HepG2 (cell line): ENCODE measurements around the gene PHF10. TPM values are rescaled to one million over a fixed set of nuclear protein-coding genes. Genes with fewer than 3 reads are reported as not detected.
A peak's percentile ranks its signal among the peaks of the same experiment; 100 is the strongest.

Experiments used
- ATF7 ChIP-seq, 2 experiments: fragments of 450-650 bp in 1 of 2; sonication (generic) in 1 of 2; formaldehyde crosslinking in 1 of 2; IDR thresholded peaks; 2 replicates each; pipeline versions ENCODE4 v1.4.0 to v1.6.1; 2016 to 2020; ENCODE audit warnings: antibody characterized with exemption in 1 of 2, mild to moderate bottlenecking in 1 of 2, missing genetic modification reagents in 1 of 2
- MLLT10 ChIP-seq: sonication (generic); formaldehyde crosslinking; IDR thresholded peaks from 2 replicates; pipeline ENCODE4 v1.4.0; 2020; ENCODE audit warnings: missing genetic modification reagents
- MZF1 ChIP-seq: sonication (generic); formaldehyde crosslinking; IDR thresholded peaks from 2 replicates; pipeline ENCODE4 v1.8.1; 2023; ENCODE audit warnings: mild to moderate bottlenecking, missing genetic modification reagents, borderline replicate concordance
- NFKBIZ ChIP-seq: IDR thresholded peaks from 2 replicates; pipeline ENCODE4 v1.6.1; 2018; ENCODE audit warnings: missing genetic modification reagents, missing compliant biosample characterization
- PHF20 ChIP-seq: sonication (generic); formaldehyde crosslinking; IDR thresholded peaks from 2 replicates; pipeline ENCODE4 v1.5.0; 2020; ENCODE audit warnings: mild to moderate bottlenecking, missing genetic modification reagents
- POGZ ChIP-seq: sonication (generic); formaldehyde crosslinking; IDR thresholded peaks from 2 replicates; pipeline ENCODE4 v1.4.0; 2020; ENCODE audit warnings: mild to moderate bottlenecking, missing genetic modification reagents
- PRDM15 ChIP-seq: sonication (generic); formaldehyde crosslinking; IDR thresholded peaks from 2 replicates; pipeline ENCODE4 v1.4.0; 2020; ENCODE audit warnings: missing genetic modification reagents
- SAFB2 ChIP-seq: sonication (generic); formaldehyde crosslinking; IDR thresholded peaks from 2 replicates; pipeline ENCODE4 v1.5.1; 2020; ENCODE audit warnings: missing genetic modification reagents, low read depth, mild to moderate bottlenecking, borderline replicate concordance
- SMAD3 ChIP-seq: sonication (generic); formaldehyde crosslinking; IDR thresholded peaks from 2 replicates; pipeline ENCODE4 v1.4.0; 2020; ENCODE audit warnings: missing genetic modification reagents
- SMAD9 ChIP-seq: sonication (generic); formaldehyde crosslinking; IDR thresholded peaks from 2 replicates; pipeline ENCODE4 v1.5.1; 2020; ENCODE audit warnings: mild to moderate bottlenecking, missing genetic modification reagents
- STAG1 ChIP-seq: sonication (generic); formaldehyde crosslinking; IDR thresholded peaks from 2 replicates; pipeline ENCODE4 v1.4.0; 2020; ENCODE audit warnings: missing genetic modification reagents
- UBTF ChIP-seq: sonication (generic); formaldehyde crosslinking; IDR thresholded peaks from 2 replicates; pipeline ENCODE4 v1.4.0; 2020; ENCODE audit warnings: mild to moderate bottlenecking, missing genetic modification reagents
- XBP1 ChIP-seq: sonication (generic); formaldehyde crosslinking; IDR thresholded peaks from 2 replicates; pipeline ENCODE4 v1.5.0; 2020; ENCODE audit warnings: missing genetic modification reagents
- ZBTB1 ChIP-seq: sonication (generic); formaldehyde crosslinking; IDR thresholded peaks from 2 replicates; pipeline ENCODE4 v1.4.0; 2020; ENCODE audit warnings: missing genetic modification reagents, borderline replicate concordance
- ZFP1 ChIP-seq: IDR thresholded peaks from 2 replicates; pipeline ENCODE4 v1.6.1; 2016
- ZFP36L1 ChIP-seq: sonication (generic); formaldehyde crosslinking; IDR thresholded peaks from 2 replicates; pipeline ENCODE4 v1.8.0; 2022; ENCODE audit warnings: mild to moderate bottlenecking, missing genetic modification reagents, moderate library complexity
- ZFY ChIP-seq: sonication (generic); formaldehyde crosslinking; IDR thresholded peaks from 2 replicates; pipeline ENCODE4 v1.4.0; 2020; ENCODE audit warnings: missing genetic modification reagents
- ZKSCAN5 ChIP-seq: sonication (generic); formaldehyde crosslinking; IDR thresholded peaks from 2 replicates; pipeline ENCODE4 v1.5.1; 2020; ENCODE audit warnings: mild to moderate bottlenecking, missing genetic modification reagents
- ZNF564 ChIP-seq: sonication (generic); formaldehyde crosslinking; IDR thresholded peaks from 2 replicates; pipeline ENCODE4 v1.8.1; 2023; ENCODE audit warnings: mild to moderate bottlenecking, missing genetic modification reagents
- ZNF605 ChIP-seq: sonication (generic); formaldehyde crosslinking; IDR thresholded peaks from 2 replicates; pipeline ENCODE4 v1.8.0; 2022; ENCODE audit warnings: mild to moderate bottlenecking, missing genetic modification reagents
- ZNF709 ChIP-seq: sonication (generic); formaldehyde crosslinking; IDR thresholded peaks from 2 replicates; pipeline ENCODE4 v1.5.0; 2020; ENCODE audit warnings: mild to moderate bottlenecking, missing genetic modification reagents
- ZNF83 ChIP-seq: sonication (generic); formaldehyde crosslinking; IDR thresholded peaks from 2 replicates; pipeline ENCODE4 v1.4.0; 2020; ENCODE audit warnings: missing genetic modification reagents, mild to moderate bottlenecking, borderline replicate concordance
- polyA plus RNA-seq, 8 experiments: library from polyadenylated mRNA; depleted of rRNA in 3 of 8; stranded (reverse) in 7 of 8; unstranded in 1 of 8; fragments of >200 nt; fragmentation: Illumina TruSeq in 4 of 8; extraction: Trizol in 4 of 8; gene quantifications; 2 replicates each; pipeline versions ENCODE4 v1.2.1 to v1.2.3, GENCODE V29; 2011 to 2016; ENCODE audit warnings: low read depth in 4 of 8, missing spikeins in 1 of 8, mixed read lengths in 1 of 8; ENCODE audit not compliant: insufficient read depth in 1 of 8
- total RNA-seq, 5 experiments: library from RNA; depleted of rRNA; stranded (reverse); fragments of >200 nt; fragmentation: Illumina TruSeq; extraction: Trizol; gene quantifications; 2 replicates each; pipeline ENCODE4 v1.2.3, GENCODE V29; 2016; ENCODE audit warnings: low read depth in 1 of 5
- TF ChIP-seq, protein P1 (sequence below): IDR thresholded peaks from 2 replicates; pipeline ENCODE4 v1.6.1; 2016; ENCODE audit warnings: missing compliant biosample characterization, missing genetic modification reagents, borderline replicate concordance
- TF ChIP-seq, protein P2 (sequence below): sonication (generic); formaldehyde crosslinking; conservative IDR thresholded peaks from 2 replicates; pipeline ENCODE4 v1.4.0; 2020; ENCODE audit warnings: missing genetic modification reagents

Gene PHF10
- total and polyA plus RNA-seq, 2 of the 13 experiments (the other 11 are each of a cell fraction or from before 2014, with no cell fraction given) = 42.1 to 84.1 TPM

- TF ChIP-seq ZFP36L1 (CRISPR knock-in tag) (no peak), PHF20 (CRISPR knock-in tag) (no peak), ZKSCAN5 (CRISPR knock-in tag) (no peak), MLLT10 (CRISPR knock-in tag) (no peak), POGZ (CRISPR knock-in tag) (peak; percentile 32; the same call in 1 of the 2 replicates), UBTF (CRISPR knock-in tag) (peak; percentile 84), PRDM15 (CRISPR knock-in tag) (no peak), SMAD3 (CRISPR knock-in tag) (no peak), NFKBIZ (CRISPR knock-in tag) (no peak), ATF7 (IDR thresholded peaks at IDR 0.05) (no peak), ATF7 (CRISPR knock-in tag; IDR thresholded peaks at IDR 0.05) (no peak), ZNF709 (CRISPR knock-in tag) (no peak), MZF1 (no peak), ZFY (CRISPR knock-in tag) (peak; percentile 62), ZNF83 (CRISPR knock-in tag) (no peak), ZNF564 (CRISPR knock-in tag) (no peak), STAG1 (CRISPR knock-in tag) (no peak), SMAD9 (CRISPR knock-in tag) (no peak; the same call in 1 of the 2 replicates), ZNF605 (peak; percentile 33; the same call in 1 of the 2 replicates), XBP1 (CRISPR knock-in tag) (no peak), ZFP1 (CRISPR knock-in tag) (no peak), SAFB2 (CRISPR knock-in tag) (no peak; the same call in 1 of the 2 replicates), ZBTB1 (CRISPR knock-in tag) (no peak)
- TF ChIP-seq, protein P1, sequence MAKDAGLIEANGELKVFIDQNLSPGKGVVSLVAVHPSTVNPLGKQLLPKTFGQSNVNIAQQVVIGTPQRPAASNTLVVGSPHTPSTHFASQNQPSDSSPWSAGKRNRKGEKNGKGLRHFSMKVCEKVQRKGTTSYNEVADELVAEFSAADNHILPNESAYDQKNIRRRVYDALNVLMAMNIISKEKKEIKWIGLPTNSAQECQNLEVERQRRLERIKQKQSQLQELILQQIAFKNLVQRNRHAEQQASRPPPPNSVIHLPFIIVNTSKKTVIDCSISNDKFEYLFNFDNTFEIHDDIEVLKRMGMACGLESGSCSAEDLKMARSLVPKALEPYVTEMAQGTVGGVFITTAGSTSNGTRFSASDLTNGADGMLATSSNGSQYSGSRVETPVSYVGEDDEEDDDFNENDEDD = no peak
- TF ChIP-seq, protein P2, sequence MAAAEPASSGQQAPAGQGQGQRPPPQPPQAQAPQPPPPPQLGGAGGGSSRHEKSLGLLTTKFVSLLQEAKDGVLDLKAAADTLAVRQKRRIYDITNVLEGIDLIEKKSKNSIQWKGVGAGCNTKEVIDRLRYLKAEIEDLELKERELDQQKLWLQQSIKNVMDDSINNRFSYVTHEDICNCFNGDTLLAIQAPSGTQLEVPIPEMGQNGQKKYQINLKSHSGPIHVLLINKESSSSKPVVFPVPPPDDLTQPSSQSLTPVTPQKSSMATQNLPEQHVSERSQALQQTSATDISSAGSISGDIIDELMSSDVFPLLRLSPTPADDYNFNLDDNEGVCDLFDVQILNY (CRISPR knock-in tag) = no peak
Measured at GRCh38 chr6:169723200-169723909, 945 bp downstream of the PHF10 start (continued).
